ENCODE results near the gene DENR. TPM values are rescaled to one million over a fixed set of nuclear protein-coding genes. Genes with fewer than 3 reads are reported as not detected.
A peak's percentile ranks its signal among the peaks of the same experiment; 100 is the strongest.

DENR gene
- total and polyA plus RNA-seq, 2 of the 13 experiments (the other 11 are each of a cell fraction or from before 2014, with no cell fraction given), result 30.0 to 59.1 TPM

GRCh38 chr12:122721057-122721545 lies 31.5 kb upstream of the DENR start (continued):
- TF ChIP-seq ZNF83 (CRISPR knock-in tag; IDR thresholded peaks at IDR 0.05; ENCODE audit: borderline replicate concordance) (no peak), HNRNPLL (IDR thresholded peaks at IDR 0.05; ENCODE audit: low read depth, low read length, poor library complexity, severe bottlenecking) (no peak), MZF1 (CRISPR knock-in tag; IDR thresholded peaks at IDR 0.05; ENCODE audit: borderline replicate concordance) (no peak), SAP130 (CRISPR knock-in tag; IDR thresholded peaks at IDR 0.05; ENCODE audit: low read depth) (peak; percentile 71), ATF1 (CRISPR knock-in tag; IDR thresholded peaks at IDR 0.05) (no peak), EHMT2 (IDR thresholded peaks at IDR 0.05; ENCODE audit: borderline replicate concordance, low read depth, low read length) (no peak), NFYC (CRISPR knock-in tag; IDR thresholded peaks at IDR 0.05) (no peak), HDAC6 (IDR thresholded peaks at IDR 0.05; ENCODE audit: low read depth, low read length) (no peak), JUNB (CRISPR knock-in tag; IDR thresholded peaks at IDR 0.05; ENCODE audit: borderline replicate concordance) (no peak), ZNF562 (CRISPR knock-in tag; IDR thresholded peaks at IDR 0.05; ENCODE audit: borderline replicate concordance) (no peak), ZNF619 (CRISPR knock-in tag; IDR thresholded peaks at IDR 0.05) (no peak), ATF7 (IDR thresholded peaks at IDR 0.05) (no peak), ATF7 (CRISPR knock-in tag; IDR thresholded peaks at IDR 0.05) (no peak), ONECUT2 (CRISPR knock-in tag; IDR thresholded peaks at IDR 0.05) (no peak), SRY (CRISPR knock-in tag; IDR thresholded peaks at IDR 0.05) (no peak), MAZ (IDR thresholded peaks at IDR 0.05; ENCODE audit: borderline replicate concordance, low read depth, low read length) (no peak), MAZ (CRISPR knock-in tag; IDR thresholded peaks at IDR 0.05; ENCODE audit: low read depth) (no peak), EEA1 (CRISPR knock-in tag; IDR thresholded peaks at IDR 0.05; ENCODE audit: borderline replicate concordance) (no peak), ZNF501 (CRISPR knock-in tag; IDR thresholded peaks at IDR 0.05) (no peak), MYPOP (CRISPR knock-in tag; IDR thresholded peaks at IDR 0.05) (no peak), BHLHE40 (IDR thresholded peaks at IDR 0.05; ENCODE audit: low read length) (no peak), HOXA9 (CRISPR knock-in tag; IDR thresholded peaks at IDR 0.05; ENCODE audit: borderline replicate concordance) (no peak), SMARCC2 (IDR thresholded peaks at IDR 0.05) (no peak), ARHGAP35 (CRISPR knock-in tag; IDR thresholded peaks at IDR 0.05; ENCODE audit: borderline replicate concordance) (no peak), ZNF460 (CRISPR knock-in tag; IDR thresholded peaks at IDR 0.05; ENCODE audit: borderline replicate concordance) (no peak), TFAP4 (IDR thresholded peaks at IDR 0.05; ENCODE audit: borderline replicate concordance, low read depth) (no peak), ZNF160 (CRISPR knock-in tag; IDR thresholded peaks at IDR 0.05) (no peak), ZNF44 (CRISPR knock-in tag; IDR thresholded peaks at IDR 0.05) (no peak), IRF2 (CRISPR knock-in tag; IDR thresholded peaks at IDR 0.05) (peak; percentile 55; the same call in 1 of the 2 replicates), KDM2A (CRISPR knock-in tag; IDR thresholded peaks at IDR 0.05; ENCODE audit: borderline replicate concordance, low read depth) (no peak), PAF1 (CRISPR knock-in tag; IDR thresholded peaks at IDR 0.05) (no peak), ARNT2 (CRISPR knock-in tag; IDR thresholded peaks at IDR 0.05; ENCODE audit: low read depth) (no peak), DPF2 (CRISPR knock-in tag; IDR thresholded peaks at IDR 0.05; ENCODE audit: borderline replicate concordance, low read depth) (peak; percentile 74; the same call in 1 of the 2 replicates), KMT2B (CRISPR knock-in tag; IDR thresholded peaks at IDR 0.05) (no peak)
